Neural progenitor cell (in vitro differentiated cells): ENCODE measurements around the gene C19orf38. TPM values are rescaled to one million over a fixed set of nuclear protein-coding genes. Genes with fewer than 3 reads are reported as not detected.
A peak's percentile ranks its signal among the peaks of the same experiment; 100 is the strongest.

Source experiments
- DNase-seq: peaks from one replicate; pipeline ENCODE4 v3.0.0-alpha.2; 2016; ENCODE audit warnings: low spot score
- H2AFZ ChIP-seq: fragments of 200-600 bp; sonication (generic); replicated peaks from 2 replicates; pipeline ENCODE4 v1.6.1; 2016; ENCODE audit warnings: antibody characterized with exemption
- H3F3A ChIP-seq: fragments of 200-600 bp; sonication (generic); 2 replicates; pipeline ENCODE4 v1.6.1; 2016; ENCODE audit warnings: antibody characterized with exemption, low read depth
- H3K27ac ChIP-seq: fragments of 200-600 bp; sonication (generic); 2 replicates; pipeline ENCODE4 v1.5.1; 2016; ENCODE audit warnings: mild to moderate bottlenecking
- H3K27me3 ChIP-seq: fragments of 200-600 bp; sonication (generic); 2 replicates; pipeline ENCODE4 v1.6.1; 2016; ENCODE audit warnings: mild to moderate bottlenecking, moderate library complexity
- H3K36me3 ChIP-seq: fragments of 200-600 bp; sonication (generic); 2 replicates; pipeline ENCODE4 v1.5.1; 2016
- H3K4me1 ChIP-seq: fragments of 200-600 bp; sonication (generic); 2 replicates; pipeline ENCODE4 v1.6.1; 2016; ENCODE audit warnings: mixed run types
- H3K4me2 ChIP-seq: fragments of 200-600 bp; sonication (generic); 2 replicates; pipeline ENCODE4 v1.6.1; 2016
- H3K4me3 ChIP-seq: fragments of 200-600 bp; sonication (generic); 2 replicates; pipeline ENCODE4 v1.5.1; 2016
- H3K79me2 ChIP-seq: fragments of 200-600 bp; sonication (generic); 2 replicates; pipeline ENCODE4 v1.6.1; 2016; ENCODE audit warnings: low read depth
- H3K9ac ChIP-seq: fragments of 200-600 bp; sonication (generic); 2 replicates; pipeline ENCODE4 v1.6.1; 2016
- H3K9me3 ChIP-seq: fragments of 200-600 bp; sonication (generic); 2 replicates; pipeline ENCODE4 v1.5.1; 2016; ENCODE audit warnings: low read depth
- H4K20me1 ChIP-seq: fragments of 200-600 bp; sonication (generic); 2 replicates; pipeline ENCODE4 v1.6.1; 2016; ENCODE audit warnings: low read depth
- H3K27ac Mint-ChIP-seq: 3 replicates; pipeline ENCODE4 v1.8.0; 2021; ENCODE audit warnings: mixed read lengths
- H3K27me3 Mint-ChIP-seq: 2 replicates; pipeline ENCODE4 v1.8.0; 2022; ENCODE audit warnings: low read depth, mild to moderate bottlenecking, inconsistent platforms, moderate library complexity, mixed read lengths; ENCODE audit not compliant: insufficient read depth
- H3K36me3 Mint-ChIP-seq: 3 replicates; pipeline ENCODE4 v1.8.0; 2021; ENCODE audit warnings: mixed read lengths
- H3K4me1 Mint-ChIP-seq: 3 replicates; pipeline ENCODE4 v1.8.0; 2021; ENCODE audit warnings: mixed read lengths
- H3K4me3 Mint-ChIP-seq: 3 replicates; pipeline ENCODE4 v1.8.0; 2021; ENCODE audit warnings: mild to moderate bottlenecking, moderate library complexity, mixed read lengths
- H3K9me3 Mint-ChIP-seq: 3 replicates; pipeline ENCODE4 v1.8.0; 2020; ENCODE audit warnings: mixed read lengths
- EZH2 ChIP-seq: fragments of 200-600 bp; sonication (generic); IDR thresholded peaks from 2 replicates; pipeline ENCODE4 v1.6.1; 2017; ENCODE audit warnings: antibody characterized with exemption, mild to moderate bottlenecking, moderate library complexity
- EZH2phosphoT487 ChIP-seq: fragments of 200-600 bp; sonication (generic); IDR thresholded peaks from 2 replicates; pipeline ENCODE4 v1.6.1; 2017; ENCODE audit warnings: antibody characterized with exemption
- total RNA-seq: library from RNA; depleted of rRNA; stranded (reverse); fragments of >200 nt; gene quantifications from 2 replicates; pipeline ENCODE4 v1.2.3, GENCODE V29; 2015; ENCODE audit warnings: low replicate concordance
- TF ChIP-seq, protein P1 (sequence below): fragments of 200-600 bp; sonication (generic); IDR thresholded peaks from 2 replicates; pipeline ENCODE4 v1.5.1; 2017; ENCODE audit warnings: antibody characterized with exemption, mild to moderate bottlenecking

C19orf38 gene
- total RNA-seq, 1 donor from 2014 or later = not detected

DNA sequence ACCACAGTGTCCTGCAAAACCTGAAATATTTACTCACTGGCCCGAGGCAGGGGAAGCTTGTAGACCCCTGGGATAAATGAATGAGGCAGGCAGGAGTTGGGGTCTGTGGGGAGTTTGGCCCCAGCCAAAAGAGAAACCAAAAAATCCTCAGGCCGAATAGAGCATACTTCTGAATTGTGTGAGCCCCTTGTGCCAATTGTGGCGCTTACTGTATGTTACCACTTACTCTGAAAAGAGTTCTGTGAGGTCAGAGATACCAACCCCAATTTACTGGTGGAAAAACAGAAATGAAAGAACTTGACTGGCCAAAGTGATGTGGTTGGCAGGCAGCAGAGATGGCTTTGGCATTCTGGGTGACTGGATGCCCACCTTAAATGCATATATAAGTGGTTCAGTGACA is 30.0 kb downstream of the C19orf38 start:
- H3K9ac ChIP-seq = no peak overlapping the region
- H3K9me3 ChIP-seq = no peaks in the 10 kb centered on the region
- peaks cover 56% of the 10 kb centered on the region for H3K4me1 Mint-ChIP-seq
- peaks cover 22% of the 10 kb centered on the region for H3K4me1 ChIP-seq
- peaks cover 21% of the 10 kb centered on the region for H3F3A ChIP-seq
- no peak overlapping the region for H3K4me2 ChIP-seq
- peaks cover 100% of the 10 kb centered on the region for H3K79me2 ChIP-seq
- H3K9me3 Mint-ChIP-seq = no peaks in the 10 kb centered on the region
- peak overlapping the region; percentile 29 for H3K27ac Mint-ChIP-seq
- H4K20me1 ChIP-seq = peaks cover 94% of the 10 kb centered on the region
- DNase-seq = no peak
- H3K36me3 ChIP-seq = no peaks in the 10 kb centered on the region
- H3K27me3 Mint-ChIP-seq = peaks cover 2% of the 10 kb centered on the region
- H3K27ac ChIP-seq = no peak overlapping the region
- TF ChIP-seq EZH2 (no peak), EZH2phosphoT487 (no peak)
- TF ChIP-seq, protein P1, sequence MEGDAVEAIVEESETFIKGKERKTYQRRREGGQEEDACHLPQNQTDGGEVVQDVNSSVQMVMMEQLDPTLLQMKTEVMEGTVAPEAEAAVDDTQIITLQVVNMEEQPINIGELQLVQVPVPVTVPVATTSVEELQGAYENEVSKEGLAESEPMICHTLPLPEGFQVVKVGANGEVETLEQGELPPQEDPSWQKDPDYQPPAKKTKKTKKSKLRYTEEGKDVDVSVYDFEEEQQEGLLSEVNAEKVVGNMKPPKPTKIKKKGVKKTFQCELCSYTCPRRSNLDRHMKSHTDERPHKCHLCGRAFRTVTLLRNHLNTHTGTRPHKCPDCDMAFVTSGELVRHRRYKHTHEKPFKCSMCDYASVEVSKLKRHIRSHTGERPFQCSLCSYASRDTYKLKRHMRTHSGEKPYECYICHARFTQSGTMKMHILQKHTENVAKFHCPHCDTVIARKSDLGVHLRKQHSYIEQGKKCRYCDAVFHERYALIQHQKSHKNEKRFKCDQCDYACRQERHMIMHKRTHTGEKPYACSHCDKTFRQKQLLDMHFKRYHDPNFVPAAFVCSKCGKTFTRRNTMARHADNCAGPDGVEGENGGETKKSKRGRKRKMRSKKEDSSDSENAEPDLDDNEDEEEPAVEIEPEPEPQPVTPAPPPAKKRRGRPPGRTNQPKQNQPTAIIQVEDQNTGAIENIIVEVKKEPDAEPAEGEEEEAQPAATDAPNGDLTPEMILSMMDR = no peak
- no peak overlapping the region for H3K4me3 ChIP-seq
- no peak overlapping the region for H3K4me3 Mint-ChIP-seq
- H3K27me3 ChIP-seq = no peaks in the 10 kb centered on the region
- no peak overlapping the region for H2AFZ ChIP-seq
- H3K36me3 Mint-ChIP-seq = no peaks in the 10 kb centered on the region

DNA sequence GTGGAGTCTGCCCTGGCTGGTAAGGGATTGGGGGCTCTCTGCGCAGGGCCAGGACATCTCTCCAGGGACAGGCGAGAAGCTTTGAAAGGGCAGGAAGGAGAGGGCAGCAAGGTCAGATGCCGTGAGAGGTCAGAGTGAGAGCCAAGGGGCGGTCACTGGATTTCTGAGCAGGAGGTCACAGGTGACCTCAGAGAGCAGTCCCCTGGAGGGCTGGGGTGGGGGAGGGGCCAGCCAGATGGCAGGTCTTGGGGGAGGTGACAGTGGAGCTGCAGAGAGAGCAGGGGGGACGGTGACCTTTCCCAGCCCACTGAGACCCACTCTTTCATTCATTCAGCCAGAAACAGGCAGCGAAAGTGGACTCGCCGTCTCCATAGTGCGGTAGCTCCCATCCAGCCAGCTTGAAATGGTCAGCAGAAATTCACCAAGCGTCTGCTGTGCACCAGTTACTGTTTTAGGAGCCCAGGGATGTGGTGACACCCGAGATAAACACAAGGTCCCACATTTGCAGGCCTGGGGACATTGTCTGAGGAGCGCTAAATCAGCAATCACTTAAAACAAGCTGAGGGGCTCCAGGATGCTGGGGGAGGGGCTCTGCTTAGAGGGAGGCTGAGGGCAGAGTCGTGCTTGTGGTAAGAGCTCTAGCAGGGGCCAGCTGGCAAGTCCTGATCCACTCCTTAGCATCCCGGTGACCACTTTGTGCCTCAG is 33.3 kb downstream of the C19orf38 start:
- Histone ChIP-seq H3K27me3 (no peaks in the 10 kb centered on the region), H4K20me1 (peaks cover 100% of the 10 kb centered on the region), H3K79me2 (peaks cover 100% of the 10 kb centered on the region), H2AFZ (no peak overlapping the region), H3F3A (peaks cover 24% of the 10 kb centered on the region), H3K4me1 (peaks cover 39% of the 10 kb centered on the region), H3K4me3 (no peak overlapping the region), H3K36me3 (no peaks in the 10 kb centered on the region), H3K4me2 (peak overlapping the region; percentile 56), H3K9me3 (no peaks in the 10 kb centered on the region), H3K27ac (peak overlapping the region; percentile 35), H3K9ac (no peak overlapping the region)
- Mint-ChIP-seq H3K9me3 (no peaks in the 10 kb centered on the region), H3K4me3 (peak overlapping the region; percentile 75), H3K27me3 (no peaks in the 10 kb centered on the region), H3K36me3 (no peaks in the 10 kb centered on the region), H3K27ac (peak overlapping the region; percentile 68), H3K4me1 (peaks cover 69% of the 10 kb centered on the region)
- TF ChIP-seq EZH2 (no peak), EZH2phosphoT487 (no peak)
- TF ChIP-seq, protein P1 = no peak
- DNase-seq = peak; percentile 69

DNA sequence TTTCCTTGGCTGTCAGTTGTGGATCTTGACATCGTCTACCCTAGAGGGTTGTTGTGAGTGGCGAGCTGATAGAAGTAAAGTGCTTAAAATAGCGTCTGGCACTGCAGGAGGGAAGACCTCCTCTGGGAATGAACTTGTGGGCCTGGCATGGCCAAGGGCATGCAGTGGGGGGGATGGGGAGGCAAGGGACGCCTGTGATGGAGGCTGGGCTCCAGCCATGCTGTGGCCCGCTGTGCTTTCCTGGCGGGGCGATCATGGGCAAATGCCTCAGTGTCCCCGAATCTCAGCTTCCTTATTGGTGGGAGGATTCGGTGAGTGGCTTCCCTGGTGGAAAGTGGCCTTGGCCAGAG is 33.9 kb downstream of the C19orf38 start:
- Mint-ChIP-seq H3K9me3 (no peaks in the 10 kb centered on the region), H3K4me1 (peaks cover 66% of the 10 kb centered on the region), H3K27ac (peak overlapping the region; percentile 50), H3K4me3 (peak overlapping the region; percentile 75), H3K27me3 (no peaks in the 10 kb centered on the region), H3K36me3 (no peaks in the 10 kb centered on the region)
- no peak for DNase-seq
- peaks cover 39% of the 10 kb centered on the region for H3K4me1 ChIP-seq
- no peaks in the 10 kb centered on the region for H3K27me3 ChIP-seq
- H3K4me2 ChIP-seq = peak overlapping the region; percentile 56
- TF ChIP-seq, protein P1 = no peak
- TF ChIP-seq EZH2 (no peak), EZH2phosphoT487 (no peak)
- no peaks in the 10 kb centered on the region for H3K36me3 ChIP-seq
- H3K79me2 ChIP-seq = peaks cover 100% of the 10 kb centered on the region
- peaks cover 26% of the 10 kb centered on the region for H3F3A ChIP-seq
- peaks cover 100% of the 10 kb centered on the region for H4K20me1 ChIP-seq
- H2AFZ ChIP-seq = no peak overlapping the region
- no peak overlapping the region for H3K9ac ChIP-seq
- H3K9me3 ChIP-seq = no peaks in the 10 kb centered on the region
- H3K27ac ChIP-seq = no peak overlapping the region
- H3K4me3 ChIP-seq = no peak overlapping the region
